Activated CD8-positive, alpha-beta memory T cell treated with anti-CD3 and anti-CD28 coated beads, Interleukin-2, amount 50 U/mL, for 48 hours (primary cell): ENCODE data around the gene CRIP1.

Source experiments
- DNase-seq: peaks from one replicate; pipeline ENCODE4 v3.0.0-alpha.2; 2020

CRIP1 gene

GRCh38 chr14:105495101-105495989 is 8.7 kb downstream of the CRIP1 start:
- no peak for DNase-seq

DNA sequence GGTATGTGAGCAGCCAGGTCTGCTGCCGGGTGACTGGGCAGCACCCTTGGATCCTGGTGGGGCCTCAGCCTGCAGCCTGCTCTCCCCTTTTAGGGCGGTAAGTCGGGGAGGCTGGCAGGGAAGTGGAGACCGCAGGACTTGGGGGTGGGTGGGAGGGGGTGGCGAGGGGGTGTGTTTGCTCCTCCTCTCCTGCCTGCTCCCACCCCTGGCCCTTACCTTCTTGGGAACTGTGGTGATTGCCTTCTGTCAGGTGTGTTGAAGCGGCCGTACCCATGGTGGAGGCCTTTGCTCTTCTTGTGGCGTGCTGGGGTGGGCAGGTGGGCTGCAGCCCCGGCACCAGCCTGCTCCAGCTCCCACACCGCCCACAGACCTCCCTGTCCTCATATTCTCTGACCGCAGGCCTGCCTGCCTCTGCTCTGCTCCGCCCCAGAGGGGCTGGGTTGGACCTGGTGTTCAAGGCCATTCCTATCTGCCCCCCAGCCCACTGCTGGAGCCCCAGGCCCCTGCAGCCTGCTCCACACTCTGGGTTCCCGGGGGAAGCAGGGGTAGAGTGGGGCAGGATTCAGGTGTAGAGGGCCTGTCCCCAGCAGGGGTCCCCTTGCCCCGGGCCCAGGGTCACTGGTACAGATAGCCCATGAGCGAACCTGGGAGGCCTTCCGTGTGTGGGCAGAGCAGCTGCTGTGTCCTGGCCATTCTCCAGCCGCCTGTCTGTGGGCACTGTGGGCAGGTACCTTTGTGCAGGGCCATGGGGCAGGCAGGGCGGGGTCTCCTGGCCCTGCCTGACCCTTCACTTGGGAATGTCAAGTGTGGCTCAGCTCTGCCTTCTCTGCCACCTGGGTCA is 9.5 kb downstream of the CRIP1 start:
- no peak for DNase-seq

- DNase-seq: peak; percentile 52
These were observed 10.3 kb downstream of the CRIP1 start for GRCh38 chr14:105496831-105497591.

GRCh38 chr14:105497671-105498429 is 11.2 kb downstream of the CRIP1 start:
- DNase-seq: no peak

GRCh38 chr14:105498430-105499255 is 12.0 kb downstream of the CRIP1 start:
- DNase-seq: no peak

DNA sequence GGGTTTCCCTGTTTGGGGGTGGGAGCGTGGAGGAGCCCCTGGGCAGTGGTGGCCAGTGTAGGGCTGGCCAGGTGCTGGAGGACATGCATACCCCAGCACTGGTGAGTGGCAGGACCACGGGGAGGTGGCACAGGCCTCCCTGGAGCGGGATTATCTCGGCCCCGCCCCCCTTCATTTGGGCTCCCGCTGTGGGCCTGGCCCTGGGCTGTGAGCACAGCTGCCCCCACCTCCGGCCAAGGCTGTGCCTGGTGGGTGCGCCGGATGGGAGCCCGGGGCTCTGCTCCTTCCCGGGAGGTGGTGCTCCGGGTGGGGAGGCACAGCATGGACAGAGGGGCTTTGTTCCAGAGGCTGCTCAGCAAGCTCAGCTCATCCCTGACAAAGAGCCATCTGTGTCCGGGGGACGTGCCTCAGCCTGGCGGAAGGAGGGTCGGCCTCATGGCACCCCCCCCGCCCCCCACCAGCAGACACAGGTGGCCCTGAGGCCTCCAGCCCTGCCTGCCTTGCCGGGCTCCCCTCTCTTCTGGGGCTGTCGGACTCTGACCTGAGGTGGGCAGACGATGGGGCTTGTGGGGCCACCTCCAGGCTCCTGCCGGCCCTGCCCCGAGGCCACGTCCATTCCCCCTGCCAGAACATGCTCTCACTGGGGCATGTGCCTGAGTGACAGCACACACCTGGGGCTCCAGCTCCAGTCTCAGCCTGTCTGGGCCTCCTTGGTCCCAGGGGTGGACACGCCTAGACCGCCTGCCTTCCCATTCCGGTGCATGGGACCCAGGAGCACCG is 12.8 kb downstream of the CRIP1 start:
- DNase-seq: peak; percentile 47

- no peak for DNase-seq
These were observed 13.5 kb downstream of the CRIP1 start for GRCh38 chr14:105500036-105500725.

DNA sequence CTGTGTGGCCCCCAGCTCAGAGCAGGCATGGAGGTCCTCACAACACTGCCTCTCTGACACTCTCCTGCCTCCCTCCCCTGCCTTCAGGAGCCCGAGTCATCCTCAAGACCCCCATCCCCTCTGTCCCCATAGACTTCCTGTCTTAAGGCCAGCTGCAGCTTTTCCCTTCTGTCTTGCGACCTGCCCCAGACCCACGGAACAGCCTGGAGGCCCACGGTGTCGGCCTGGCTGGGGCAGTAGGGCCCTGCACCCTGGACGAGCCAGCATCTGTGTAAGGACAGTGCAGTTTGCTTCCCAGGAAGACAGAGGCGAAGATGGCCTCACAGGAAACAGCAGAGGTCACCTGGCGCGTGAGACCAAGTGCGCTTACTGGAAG is 14.0 kb downstream of the CRIP1 start:
- no peak for DNase-seq

DNA sequence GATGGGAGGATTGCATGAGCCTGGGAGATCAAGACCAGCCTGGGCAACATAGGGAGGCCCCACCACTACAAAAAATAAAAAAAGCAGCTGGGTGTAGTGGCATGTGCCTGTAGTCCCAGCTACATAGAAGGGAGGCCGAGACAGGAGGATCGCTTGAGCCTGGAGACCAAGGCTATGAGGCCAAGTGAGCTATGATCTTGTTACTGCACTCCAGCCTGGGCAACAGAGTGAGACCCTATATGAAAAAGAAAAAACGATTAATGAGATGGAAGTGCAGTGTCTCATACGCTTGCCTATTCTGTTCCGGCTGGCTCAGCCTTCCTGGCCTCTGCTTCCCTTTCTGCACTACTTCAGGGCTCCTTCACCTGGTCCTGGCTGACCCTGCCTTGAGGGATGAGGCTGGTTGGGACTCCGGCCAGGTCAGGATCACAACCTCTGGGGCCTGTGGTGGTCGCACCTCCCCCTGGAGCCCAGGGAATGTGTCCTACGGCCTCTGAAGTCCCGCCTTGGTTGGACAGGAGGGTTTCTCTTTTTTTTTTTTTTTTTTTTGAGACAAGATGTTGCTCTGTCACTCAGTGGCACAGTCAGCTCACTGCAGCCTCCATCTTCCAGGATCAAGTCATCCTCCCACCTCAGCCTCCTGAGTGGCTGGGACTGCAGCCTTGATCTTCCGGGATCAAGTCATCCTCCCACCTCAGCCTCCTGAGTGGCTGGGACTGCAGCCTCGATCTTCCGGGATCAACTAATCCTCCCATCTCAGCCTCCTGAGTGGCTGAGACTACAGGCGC is 15.0 kb downstream of the CRIP1 start:
- no peak for DNase-seq

DNA sequence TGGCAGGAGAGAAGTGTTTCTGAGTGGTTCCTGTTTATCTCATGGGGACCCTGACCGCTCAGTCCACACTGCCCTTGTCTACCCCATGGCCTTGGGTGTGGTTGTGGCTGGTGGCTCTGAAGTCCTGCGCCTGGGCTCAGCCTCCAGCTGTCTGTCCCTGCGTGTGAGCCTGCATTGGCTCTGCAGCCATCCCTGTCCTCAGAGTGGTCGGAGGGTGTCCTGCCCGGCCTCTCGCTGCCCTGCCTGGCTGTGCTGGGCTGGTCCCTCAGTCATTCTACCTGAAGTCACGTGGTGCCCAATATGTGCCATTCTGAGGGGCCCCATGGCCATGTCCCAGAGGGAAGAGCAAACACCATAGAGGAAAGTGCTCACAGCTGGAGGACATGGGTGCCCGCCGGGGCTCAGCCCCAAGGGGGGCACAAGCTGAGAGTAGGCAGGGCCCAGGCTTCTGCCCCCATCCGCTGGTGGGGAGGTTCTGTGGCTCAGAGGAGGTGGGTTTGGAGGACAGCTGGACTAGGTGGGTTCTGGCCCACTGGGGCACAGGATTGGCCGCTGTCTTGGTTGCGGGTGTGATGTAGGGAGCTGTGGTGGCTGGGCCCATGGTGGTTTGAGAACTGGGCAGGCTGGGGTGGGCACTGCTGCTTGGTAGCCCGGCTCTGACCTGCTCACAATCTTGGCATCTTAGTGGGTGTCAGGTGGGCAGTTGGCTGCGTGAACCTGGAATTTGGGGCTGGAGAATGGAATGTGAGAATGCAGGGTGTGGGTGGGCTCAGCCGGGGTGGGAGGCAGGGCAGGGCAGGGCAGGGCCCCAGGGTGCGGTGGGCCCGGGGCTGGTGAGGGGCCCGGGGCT is 16.0 kb downstream of the CRIP1 start:
- DNase-seq: no peak

DNA sequence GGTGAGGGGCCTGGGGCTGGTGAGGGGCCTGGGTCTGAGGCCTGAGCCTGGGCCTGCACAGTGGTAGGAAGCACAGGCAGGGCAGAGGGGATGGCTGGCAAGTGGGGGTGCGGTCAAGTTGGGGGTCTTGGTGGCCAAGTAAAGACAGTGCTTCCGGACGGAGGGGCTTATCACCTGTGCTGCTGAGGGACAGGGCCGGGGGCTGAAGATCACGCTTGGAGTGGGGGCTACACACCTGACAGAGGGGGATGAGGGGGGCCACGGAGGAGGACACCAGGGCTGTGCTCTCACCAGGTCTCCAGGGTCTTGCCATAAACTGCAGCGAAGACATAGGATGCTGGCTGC is 16.6 kb downstream of the CRIP1 start:
- DNase-seq: no peak

- DNase-seq: no peak
These were observed 17.4 kb downstream of the CRIP1 start for GRCh38 chr14:105503935-105504692.

GRCh38 chr14:105505101-105505500 is 18.4 kb downstream of the CRIP1 start:
- DNase-seq: no peak

GRCh38 chr14:105507247-105507646 is 20.6 kb downstream of the CRIP1 start:
- DNase-seq: no peak

DNA sequence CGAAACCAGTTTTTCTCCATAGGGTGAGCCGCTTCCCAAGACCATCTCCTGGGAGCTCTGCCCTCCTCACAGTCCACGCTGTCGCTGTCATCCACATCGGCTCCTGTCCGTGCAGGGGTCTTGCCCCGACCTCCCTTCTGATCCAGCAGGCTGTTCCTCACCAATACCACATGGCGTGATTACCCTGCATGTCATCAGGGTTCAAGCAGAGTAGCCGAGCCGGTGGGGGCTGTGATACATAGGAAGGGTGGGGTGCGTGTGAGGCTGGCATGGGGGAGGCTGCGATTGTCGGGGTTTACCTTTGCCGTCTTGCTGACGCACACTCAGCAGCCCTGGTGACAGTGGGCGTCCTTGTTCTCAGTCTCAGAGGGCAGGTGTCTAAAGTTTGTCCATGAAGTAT is 21.4 kb downstream of the CRIP1 start:
- DNase-seq: no peak

DNA sequence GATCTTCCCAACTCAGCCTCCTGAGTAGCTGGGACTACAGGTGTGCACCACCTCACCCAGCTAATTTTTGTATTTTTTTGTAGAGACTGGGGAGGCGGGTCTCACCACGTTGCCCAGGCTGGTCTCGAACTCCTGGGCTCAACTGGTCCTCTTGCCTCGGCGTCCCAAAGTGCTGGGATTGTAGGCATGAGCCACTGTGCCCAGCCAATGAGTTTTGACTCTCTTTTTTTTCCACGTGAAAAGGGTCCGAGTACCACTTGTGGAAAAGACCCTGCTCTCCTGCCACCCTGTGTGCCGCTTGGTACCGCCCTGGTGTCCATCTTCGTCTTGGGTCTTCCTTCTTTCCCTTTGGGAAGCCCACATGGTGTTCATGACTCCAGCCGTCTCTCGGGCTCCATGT is 21.9 kb downstream of the CRIP1 start:
- DNase-seq: no peak

DNA sequence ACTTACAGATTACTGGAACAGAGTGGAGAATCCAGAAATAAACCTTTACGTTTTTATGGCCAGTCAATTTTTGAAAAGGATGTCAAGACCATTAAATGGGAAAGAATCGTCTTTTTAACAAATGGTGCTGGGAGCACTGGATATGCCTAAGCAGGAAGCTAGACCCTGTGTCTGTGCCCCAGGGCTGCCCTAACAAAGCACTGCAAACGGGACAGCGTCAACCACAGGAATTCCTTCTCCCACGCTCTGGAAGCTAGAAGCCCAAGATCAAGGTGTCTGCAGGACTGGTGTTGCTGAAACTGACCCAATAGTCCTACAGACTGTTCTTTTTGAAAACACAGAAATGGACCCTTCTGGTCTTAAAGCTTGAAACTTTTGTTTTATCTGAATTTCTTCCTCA is 30.4 kb downstream of the CRIP1 start:
- no peak for DNase-seq
